HCT116 (cell line): ENCODE data around the gene SLC6A12. TPM values are rescaled to one million over a fixed set of nuclear protein-coding genes. Genes with fewer than 3 reads are reported as not detected.
"Not testable (repeated sequence)": the region's sequence is repeated elsewhere in the genome, so short reads cannot be mapped to it uniquely, and the experiment has no call there.

ENCODE experiments used
- ATAC-seq: fragments of 200-7000 bp; cut with Tn5 transposase; 2 replicates; pipeline ENCODE4 v1.9.1; 2020; ENCODE audit warnings: mild to moderate bottlenecking, moderate library complexity
- BruUV-seq: library from RNA; stranded (reverse); fragments of 400-500 nt; replicated peaks from 2 replicates; lab custom pipeline; 2021; lab: Mats Ljungman, UMichigan
- CTCF ChIA-PET: fragments of 300-600 bp; sonication (Branson Sonifier 250); formaldehyde crosslinking; loops from one replicate; lab custom pipeline; 2021; ENCODE audit warnings: antibody characterized with exemption; lab: Charles Lee
- POLR2A ChIA-PET: fragments of 300-600, 350-600 bp; sonication (Branson Sonifier 250); formaldehyde crosslinking; loops from one replicate; lab custom pipeline; 2021; ENCODE audit warnings: antibody characterized with exemption; lab: Charles Lee
- RAD21 ChIA-PET, 2 experiments: fragments of 300-600 bp; sonication (Branson Sonifier 250); formaldehyde crosslinking; loops; one replicate each; lab custom pipeline; 2023; ENCODE audit warnings: low total read pairs in 2 of 2; ENCODE audit not compliant: uncharacterized antibody in 2 of 2, unreplicated experiment in 2 of 2, low non-redundant PET in 1 of 2; lab: Charles Lee
- DNase-seq: peaks from one replicate; pipeline ENCODE4 v3.0.0-alpha.2; 2010; ENCODE audit warnings: low read depth, low spot score
- H2AFZ ChIP-seq: fragments of 200-600 bp; shearing (Covaris generic), sonication (generic); 2 replicates; pipeline ENCODE4 v1.6.1; 2017; ENCODE audit warnings: low read depth, mixed run types, mixed read lengths, antibody characterized with exemption, low read length; ENCODE audit not compliant: poor library complexity, severe bottlenecking
- H3K27ac ChIP-seq: 2 replicates; pipeline ENCODE4 v1.5.1; 2012; ENCODE audit warnings: low read depth, low read length
- H3K27me3 ChIP-seq: fragments of 200-600 bp; sonication (generic); 2 replicates; pipeline ENCODE4 v1.6.1; 2016; ENCODE audit warnings: mixed run types, low read length, mixed read lengths; ENCODE audit not compliant: insufficient read depth
- H3K36me3 ChIP-seq, 2 experiments: fragments of 200-500 bp in 1 of 2; fragments of 200-600 bp in 1 of 2; sonication (Bioruptor generic) in 1 of 2; sonication (generic) in 1 of 2; 2 replicates each; pipeline versions ENCODE4 v1.5.1 to v1.6.1; 2014 to 2016; ENCODE audit warnings: low read length in 2 of 2, inconsistent platforms in 1 of 2, mixed read lengths in 1 of 2, mixed run types in 1 of 2; ENCODE audit not compliant: insufficient read depth in 2 of 2, control insufficient read depth in 1 of 2
- H3K4me1 ChIP-seq, 2 experiments: fragments of 200-600 bp in 1 of 2; sonication (generic) in 1 of 2; 2 replicates each; pipeline versions ENCODE4 v1.5.1 to v1.6.1; 2012 to 2017; ENCODE audit warnings: low read length in 2 of 2, inconsistent platforms in 1 of 2, mild to moderate bottlenecking in 1 of 2, mixed read lengths in 1 of 2, mixed run types in 1 of 2, moderate library complexity in 1 of 2; ENCODE audit not compliant: insufficient read depth in 2 of 2, control insufficient read depth in 1 of 2
- H3K4me2 ChIP-seq: fragments of 200-600 bp; sonication (generic); 2 replicates; pipeline ENCODE4 v1.6.1; 2017; ENCODE audit warnings: mixed run types, low read length, mixed read lengths
- H3K4me3 ChIP-seq, 2 experiments: fragments of 200-600 bp in 1 of 2; sonication (generic) in 1 of 2; replicated peaks in 1 of 2; 2 replicates each; pipeline ENCODE4 v1.5.1; 2011 to 2016; ENCODE audit warnings: low read length in 2 of 2, control low read depth in 1 of 2, low read depth in 1 of 2, mild to moderate bottlenecking in 1 of 2, mixed read lengths in 1 of 2, mixed run types in 1 of 2
- H3K79me2 ChIP-seq: fragments of 200-600 bp; sonication (generic); 2 replicates; pipeline ENCODE4 v1.6.1; 2017; ENCODE audit warnings: mild to moderate bottlenecking, mixed run types, low read length, moderate library complexity, mixed read lengths; ENCODE audit not compliant: insufficient read depth
- H3K9ac ChIP-seq: fragments of 200-600 bp; sonication (generic); 2 replicates; pipeline ENCODE4 v1.6.1; 2016; ENCODE audit warnings: low read length, mixed read lengths
- H3K9me2 ChIP-seq: fragments of 200-600 bp; sonication (generic), shearing (Covaris generic); 2 replicates; pipeline ENCODE4 v1.6.1; 2017; ENCODE audit warnings: mixed run types, mild to moderate bottlenecking, moderate library complexity; ENCODE audit not compliant: insufficient read depth
- H3K9me3 ChIP-seq, 2 experiments: fragments of 200-500 bp in 1 of 2; fragments of 200-600 bp in 1 of 2; sonication (Bioruptor generic) in 1 of 2; sonication (generic) in 1 of 2; 2 replicates each; pipeline ENCODE4 v1.6.1; 2014 to 2017; ENCODE audit warnings: low read length in 2 of 2, mixed read lengths in 2 of 2, inconsistent platforms in 1 of 2, low read depth in 1 of 2, mild to moderate bottlenecking in 1 of 2, mixed run types in 1 of 2, moderate library complexity in 1 of 2; ENCODE audit not compliant: control insufficient read depth in 1 of 2, insufficient read depth in 1 of 2
- H4K20me1 ChIP-seq: fragments of 200-600 bp; sonication (generic), shearing (Covaris generic); 2 replicates; pipeline ENCODE4 v1.6.1; 2017; ENCODE audit warnings: mixed run types, mild to moderate bottlenecking, moderate library complexity; ENCODE audit not compliant: insufficient read depth
- ATF3 ChIP-seq: IDR thresholded peaks from 2 replicates; pipeline ENCODE4 v1.6.1; 2012
- CBX3 ChIP-seq: IDR thresholded peaks from 2 replicates; pipeline ENCODE4 v1.6.1; 2012; ENCODE audit warnings: low read depth
- EGR1 ChIP-seq: IDR thresholded peaks from 2 replicates; pipeline ENCODE4 v1.6.1; 2012; ENCODE audit warnings: low read depth
- ELF1 ChIP-seq: IDR thresholded peaks from 2 replicates; pipeline ENCODE4 v1.6.1; 2012; ENCODE audit warnings: low read depth, borderline replicate concordance
- EZH2 ChIP-seq: fragments of 200-600 bp; sonication (generic); IDR thresholded peaks from 2 replicates; pipeline ENCODE4 v1.6.1; 2017; ENCODE audit warnings: antibody characterized with exemption, mixed run types
- JUND ChIP-seq: IDR thresholded peaks from 2 replicates; pipeline ENCODE4 v1.6.1; 2012
- MAX ChIP-seq: IDR thresholded peaks from 2 replicates; pipeline ENCODE4 v1.6.1; 2012
- POLR2AphosphoS5 ChIP-seq: IDR thresholded peaks from 2 replicates; pipeline ENCODE4 v1.6.1; 2011; ENCODE audit warnings: mild to moderate bottlenecking, low read depth, low read length, moderate library complexity
- RAD21 ChIP-seq: IDR thresholded peaks from 2 replicates; pipeline ENCODE4 v1.6.1; 2012; ENCODE audit warnings: low read depth, mild to moderate bottlenecking
- SIN3A ChIP-seq: IDR thresholded peaks from 2 replicates; pipeline ENCODE4 v1.6.1; 2012; ENCODE audit warnings: low read depth
- SP1 ChIP-seq: IDR thresholded peaks from 2 replicates; pipeline ENCODE4 v1.6.1; 2012; ENCODE audit warnings: low read depth
- SRF ChIP-seq: IDR thresholded peaks from 2 replicates; pipeline ENCODE4 v1.6.1; 2012; ENCODE audit warnings: low read depth
- TCF7L2 ChIP-seq: IDR thresholded peaks from 2 replicates; pipeline ENCODE4 v1.7.0; 2011; ENCODE audit warnings: borderline replicate concordance, inconsistent platforms; ENCODE audit not compliant: insufficient read depth, insufficient read length; ENCODE audit errors: extremely low read depth
- YY1 ChIP-seq: IDR thresholded peaks from 2 replicates; pipeline ENCODE4 v1.6.1; 2011; ENCODE audit warnings: low read length, low read depth, moderate library complexity, mild to moderate bottlenecking; ENCODE audit not compliant: insufficient replicate concordance; ENCODE audit errors: extremely low read depth
- ZBTB33 ChIP-seq: IDR thresholded peaks from 2 replicates; pipeline ENCODE4 v1.6.1; 2011; ENCODE audit warnings: mild to moderate bottlenecking, low read length, moderate library complexity; ENCODE audit not compliant: insufficient replicate concordance; ENCODE audit errors: extremely low read depth
- ZFX ChIP-seq: fragments of 450-650 bp; IDR thresholded peaks from 2 replicates; pipeline ENCODE4 v1.6.1; 2017
- ZNF274 ChIP-seq: fragments of 200-500 bp; sonication (Bioruptor generic); IDR thresholded peaks from 2 replicates; pipeline ENCODE4 v1.6.1; 2014; ENCODE audit warnings: mild to moderate bottlenecking, low read depth, low read length, inconsistent platforms
- intact Hi-C: fragments of 100-400 bp; cut with micrococcal nuclease; formaldehyde crosslinking; loops from 2 replicates; pipeline ENCODE4 v1.10.0; 2022
- total RNA-seq: library from RNA; stranded (reverse); gene quantifications from one replicate; pipeline ENCODE4 v1.2.1, GENCODE V29; 2021; ENCODE audit not compliant: unreplicated experiment

SLC6A12 gene
- total RNA-seq, 1 experiment from 2014 or later = 0.64 TPM

GRCh38 chr12:218221-218620 lies 4.3 kb upstream of the SLC6A12 start:
- intact Hi-C loops = no loop called here
- CTCF ChIA-PET = no interaction called here
- H3K9ac ChIP-seq = no peak overlapping the region
- no peak overlapping the region for H3K27ac ChIP-seq
- no peak overlapping the region for H2AFZ ChIP-seq
- RAD21 ChIA-PET = no interaction called here
- no peak for ATAC-seq
- no peaks in the 10 kb centered on the region for H3K9me2 ChIP-seq
- H3K27me3 ChIP-seq = no peaks in the 10 kb centered on the region
- TF ChIP-seq TCF7L2 (no peak), ZFX (no peak), CBX3 (no peak), EZH2 (no peak), YY1 (no peak), ZBTB33 (no peak), ZNF274 (no peak), RAD21 (no peak), EGR1 (no peak), ATF3 (no peak), ELF1 (no peak), SIN3A (no peak), MAX (no peak), SRF (no peak), JUND (no peak), POLR2AphosphoS5 (no peak), SP1 (no peak)
- peaks cover 0 to 6% of the 10 kb centered on the region in 2 experiments; a peak in 1 of 4 replicates for H3K4me1 ChIP-seq
- DNase-seq = no peak
- POLR2A ChIA-PET = no interaction called here
- no peak overlapping the region for H3K4me2 ChIP-seq
- H3K9me3 ChIP-seq = no peaks in the 10 kb centered on the region
- no peaks in the 10 kb centered on the region for H3K36me3 ChIP-seq
- no peaks in the 10 kb centered on the region for H4K20me1 ChIP-seq
- no peak overlapping the region for H3K4me3 ChIP-seq
- no peaks in the 10 kb centered on the region for H3K79me2 ChIP-seq
- no TSS peak for BruUV-seq

GRCh38 chr12:217029-217428 lies 3.1 kb upstream of the SLC6A12 start:
- H3K27ac ChIP-seq, intact Hi-C loops, H3K27me3 ChIP-seq, H4K20me1 ChIP-seq, ATAC-seq, CTCF ChIA-PET, BruUV-seq, H3K9me2 ChIP-seq, H2AFZ ChIP-seq, DNase-seq, H3K4me3 ChIP-seq, H3K4me2 ChIP-seq, RAD21 ChIA-PET, H3K9me3 ChIP-seq, H3K79me2 ChIP-seq, H3K36me3 ChIP-seq, H3K4me1 ChIP-seq, POLR2A ChIA-PET, H3K9ac ChIP-seq: not testable (repeated sequence)
